Ectodermal cell (in vitro differentiated cells): ENCODE data around the gene EPB42.
"Not testable (repeated sequence)": the region's sequence is repeated elsewhere in the genome, so short reads cannot be mapped to it uniquely, and the experiment has no call there.

Experiments used
- H3K27ac ChIP-seq: 2 replicates; pipeline ENCODE4 v1.7.0; 2013; ENCODE audit warnings: mild to moderate bottlenecking, low read depth, low read length; ENCODE audit not compliant: insufficient read depth, poor library complexity, severe bottlenecking
- H3K27me3 ChIP-seq: 2 replicates; pipeline ENCODE4 v1.7.0; 2013; ENCODE audit warnings: mild to moderate bottlenecking, low read length; ENCODE audit not compliant: insufficient read depth, control insufficient read depth, poor library complexity, severe bottlenecking
- H3K36me3 ChIP-seq: one replicate; pipeline ENCODE4 v1.7.0; 2013; ENCODE audit warnings: low read length; ENCODE audit not compliant: control insufficient read depth, insufficient read depth
- H3K4me1 ChIP-seq: one replicate; pipeline ENCODE4 v1.7.0; 2013; ENCODE audit warnings: low read length; ENCODE audit not compliant: control insufficient read depth, insufficient read depth
- H3K4me3 ChIP-seq: 2 replicates; pipeline ENCODE4 v1.7.0; 2013; ENCODE audit warnings: low read depth, low read length, control low read depth; ENCODE audit not compliant: insufficient read depth
- H3K9me3 ChIP-seq: 2 replicates; pipeline ENCODE4 v1.7.0; 2013; ENCODE audit warnings: mild to moderate bottlenecking, low read length, moderate library complexity; ENCODE audit not compliant: control insufficient read depth
- WGBS, 2 experiments: methylation state at CpG; one replicate each; pipeline ENCODE4 v1.1.7; 2013; ENCODE audit warnings: missing lambda C conversion rate in 2 of 2; 5-methylcytosine and 5-hydroxymethylcytosine counted together

EPB42 gene

DNA sequence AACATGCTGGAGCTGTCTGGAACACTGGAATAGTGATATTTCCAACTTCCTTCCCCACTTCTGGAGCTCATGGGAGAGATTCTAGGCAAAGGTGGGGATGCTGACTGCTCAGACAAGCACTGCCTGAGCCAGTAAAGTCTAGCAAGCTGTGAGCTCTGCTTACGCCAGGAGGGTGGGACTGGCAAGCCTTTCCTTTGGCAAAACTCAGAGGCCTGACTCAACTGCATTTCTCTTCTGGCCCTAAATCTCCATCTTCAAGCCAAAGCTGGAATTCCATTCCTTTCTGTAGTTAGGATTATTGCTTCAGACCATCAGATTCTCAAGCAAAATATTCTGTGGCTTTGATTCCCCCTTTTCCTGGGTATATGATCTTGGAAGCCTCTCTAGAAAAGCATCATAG lies 20.3 kb upstream of the EPB42 start:
- Histone ChIP-seq H3K36me3 (no peaks in the 10 kb centered on the region), H3K27ac (no peak overlapping the region), H3K4me3 (no peak overlapping the region), H3K4me1 (no peaks in the 10 kb centered on the region), H3K27me3 (no peaks in the 10 kb centered on the region), H3K9me3 (no peaks in the 10 kb centered on the region)
- WGBS, 2 experiments: 89 to 94% methylated on average over 1 of the region's 1 CpG

DNA sequence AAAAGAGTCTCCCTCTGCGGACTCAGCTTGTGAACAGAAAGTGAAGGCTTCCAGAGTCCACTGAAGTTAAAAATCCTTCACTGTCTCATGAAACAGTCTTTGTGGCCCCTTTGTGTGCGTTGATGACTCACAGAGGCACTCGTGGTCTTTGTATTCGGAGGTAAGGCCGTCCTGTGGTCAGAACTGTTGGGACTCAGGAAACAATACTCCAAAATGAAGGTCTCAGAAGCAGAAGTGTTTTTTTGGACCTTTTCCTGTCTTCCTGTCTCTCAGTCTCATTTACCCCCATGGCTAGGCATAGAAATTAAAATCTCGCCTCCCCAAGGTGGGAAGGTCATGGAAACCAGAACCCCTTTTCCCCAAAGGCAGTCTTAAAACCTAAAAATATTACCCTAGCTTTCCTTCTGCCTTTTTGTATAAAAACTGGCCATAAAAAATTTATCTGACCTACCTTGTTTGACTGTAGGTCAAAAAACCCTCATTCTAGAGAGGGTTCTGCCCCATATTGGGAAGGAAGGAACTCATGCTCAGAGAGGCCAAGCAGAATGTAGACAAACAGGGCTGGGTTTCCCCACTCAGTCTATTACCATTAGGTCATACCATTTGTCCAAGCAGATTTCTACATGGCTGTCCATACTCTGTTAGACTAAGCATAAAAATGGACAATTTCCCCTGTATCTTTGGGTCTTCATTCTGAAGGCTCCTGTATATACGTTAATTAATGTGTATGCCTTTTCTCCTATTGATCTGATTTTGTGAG lies 19.1 kb upstream of the EPB42 start:
- Histone ChIP-seq H3K4me3 (no peak overlapping the region), H3K9me3 (no peaks in the 10 kb centered on the region), H3K36me3 (no peaks in the 10 kb centered on the region), H3K27me3 (no peaks in the 10 kb centered on the region), H3K27ac (no peak overlapping the region), H3K4me1 (no peaks in the 10 kb centered on the region)
- WGBS, 2 experiments: 92 to 93% methylated on average over 6 to 7 of the region's 7 CpGs

DNA sequence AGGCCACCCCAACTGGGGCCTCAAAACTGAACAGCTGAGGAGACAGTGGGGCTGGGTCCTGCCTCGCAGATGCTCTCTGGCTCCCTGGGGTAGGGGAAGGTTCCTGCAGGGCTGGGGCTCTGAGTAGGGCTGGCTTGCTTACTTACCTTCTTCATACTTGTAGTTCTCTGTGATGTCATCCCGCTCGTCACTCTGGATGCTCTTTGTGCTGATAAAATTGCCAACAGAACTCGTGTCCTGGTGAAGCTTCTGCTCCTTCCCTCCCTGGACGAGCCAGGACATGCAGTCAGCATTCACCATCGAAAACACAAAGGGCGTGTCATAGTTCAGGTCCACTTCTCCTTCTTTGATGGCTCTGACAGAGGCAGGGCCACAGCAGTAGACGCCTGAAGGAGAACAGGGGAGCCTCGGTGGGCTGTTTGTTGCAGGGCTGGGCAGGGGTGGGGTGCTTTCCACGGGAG lies 17.9 kb upstream of the EPB42 start:
- H3K36me3 ChIP-seq: no peaks in the 10 kb centered on the region
- H3K27ac ChIP-seq: no peak overlapping the region
- 90% methylated on average over 10 of the region's 10 CpGs for WGBS, 2 experiments
- H3K4me1 ChIP-seq: no peaks in the 10 kb centered on the region
- H3K4me3 ChIP-seq: no peak overlapping the region
- H3K9me3 ChIP-seq: no peaks in the 10 kb centered on the region
- no peaks in the 10 kb centered on the region for H3K27me3 ChIP-seq

DNA sequence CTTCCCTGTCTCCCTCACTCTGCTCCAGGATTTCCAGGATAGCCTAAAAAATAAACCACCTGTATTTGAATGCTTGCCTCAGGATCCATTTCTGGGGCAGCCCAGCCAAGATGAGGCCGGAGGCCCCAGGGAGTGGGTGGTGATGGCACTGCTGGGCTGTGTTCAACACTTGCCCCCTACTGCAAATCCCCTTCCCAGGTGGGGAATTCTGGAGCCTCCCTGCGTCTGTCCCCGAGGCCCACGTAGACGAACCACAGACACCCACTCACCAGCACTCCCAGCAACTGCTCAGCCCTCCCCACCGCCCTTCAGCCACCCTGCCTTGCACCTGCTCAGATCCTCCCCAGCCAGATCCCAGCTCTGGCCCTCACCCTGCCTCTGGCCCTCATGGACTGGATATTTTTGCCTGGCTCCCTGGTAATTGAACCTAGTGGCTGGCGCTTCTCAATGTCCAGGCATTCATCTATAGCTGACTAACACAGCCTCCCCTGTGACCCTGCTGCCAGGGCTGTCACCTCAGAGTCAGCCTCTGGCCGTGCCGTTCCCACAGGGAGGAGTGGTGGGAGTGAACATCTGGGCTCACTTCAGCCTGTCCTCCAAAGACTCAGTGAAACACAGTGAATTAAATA lies 17.1 kb upstream of the EPB42 start:
- no peaks in the 10 kb centered on the region for H3K27me3 ChIP-seq
- H3K27ac ChIP-seq: no peak overlapping the region
- H3K4me1 ChIP-seq: no peaks in the 10 kb centered on the region
- no peaks in the 10 kb centered on the region for H3K9me3 ChIP-seq
- no peak overlapping the region for H3K4me3 ChIP-seq
- 85 to 93% methylated on average over 9 of the region's 9 CpGs for WGBS, 2 experiments
- H3K36me3 ChIP-seq: no peaks in the 10 kb centered on the region

GRCh38 chr15:43235536-43235935 lies 14.7 kb upstream of the EPB42 start:
- 91 to 92% methylated on average over 6 of the region's 6 CpGs for WGBS, 2 experiments

DNA sequence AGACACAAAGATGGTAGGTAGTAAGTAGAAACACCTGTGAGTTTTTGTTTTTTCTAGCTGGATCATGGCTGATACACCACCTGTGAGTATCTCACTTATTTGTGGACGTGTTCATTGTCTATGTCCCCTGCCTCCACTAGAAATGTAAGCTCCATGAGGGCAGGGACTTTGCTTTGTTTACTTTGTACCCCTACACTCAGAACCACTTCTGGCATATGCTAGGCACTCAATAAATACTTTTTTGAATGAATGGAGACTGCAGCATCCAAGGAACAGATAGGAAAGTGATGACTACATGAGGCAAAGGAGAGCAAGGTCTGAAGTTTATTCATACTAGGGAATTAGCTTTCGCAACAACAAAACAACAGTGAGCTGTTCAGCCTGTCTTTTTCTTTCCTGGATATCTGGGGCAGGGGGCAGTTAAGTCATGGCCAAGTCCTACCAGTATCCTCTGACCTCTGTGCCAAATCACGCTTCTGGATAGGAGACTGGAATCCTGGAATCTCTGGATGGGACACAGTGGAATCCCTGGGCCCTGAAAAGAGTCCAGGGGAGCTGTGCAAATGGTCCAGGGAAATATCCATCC lies 11.6 kb upstream of the EPB42 start:
- Histone ChIP-seq H3K4me3 (no peak overlapping the region), H3K36me3 (no peaks in the 10 kb centered on the region), H3K27ac (no peak overlapping the region), H3K4me1 (no peaks in the 10 kb centered on the region), H3K27me3 (no peaks in the 10 kb centered on the region), H3K9me3 (no peaks in the 10 kb centered on the region)
- WGBS, 2 experiments: 91 to 96% methylated on average over 3 of the region's 3 CpGs

More at GRCh38 chr15:43235536-43235935, 14.7 kb upstream of the EPB42 start:
- H3K9me3 ChIP-seq: no peaks in the 10 kb centered on the region
- H3K27me3 ChIP-seq: no peaks in the 10 kb centered on the region
- H3K36me3 ChIP-seq: no peaks in the 10 kb centered on the region
- H3K4me3 ChIP-seq: no peak overlapping the region
- H3K4me1 ChIP-seq: no peaks in the 10 kb centered on the region
- no peak overlapping the region for H3K27ac ChIP-seq

DNA sequence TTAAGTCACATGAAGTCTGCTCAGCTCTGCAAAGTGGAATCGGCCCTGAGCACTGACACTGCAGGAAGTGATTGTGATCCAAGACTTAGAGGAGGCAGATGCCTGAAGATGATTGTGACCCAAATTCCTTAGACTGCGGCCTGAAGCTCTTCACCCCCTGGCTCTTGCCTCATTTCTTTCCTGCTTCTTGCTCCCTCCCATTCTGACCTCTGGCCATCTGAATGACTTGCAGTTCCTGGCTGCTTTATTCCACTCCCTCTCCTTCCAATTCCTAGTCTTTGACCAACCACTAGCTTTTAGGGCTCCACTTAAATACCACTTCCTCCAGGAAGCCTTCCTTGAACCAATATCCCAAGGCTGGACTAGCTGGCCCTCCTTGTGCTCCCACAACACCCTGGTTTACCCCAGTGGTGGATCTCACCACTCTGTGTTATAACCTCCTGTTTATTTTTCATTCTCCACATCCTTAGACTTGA lies 9.9 kb upstream of the EPB42 start:
- H3K4me3 ChIP-seq: no peak overlapping the region
- no peak overlapping the region for H3K27ac ChIP-seq
- no peaks in the 10 kb centered on the region for H3K4me1 ChIP-seq
- H3K9me3 ChIP-seq: no peaks in the 10 kb centered on the region
- H3K36me3 ChIP-seq: no peaks in the 10 kb centered on the region
- H3K27me3 ChIP-seq: no peaks in the 10 kb centered on the region
- WGBS, 2 experiments: 85 to 87% methylated on average over 2 of the region's 2 CpGs

- Histone ChIP-seq H3K27me3 (no peaks in the 10 kb centered on the region), H3K9me3 (no peaks in the 10 kb centered on the region), H3K36me3 (no peaks in the 10 kb centered on the region), H3K4me1 (no peaks in the 10 kb centered on the region), H3K27ac (no peak overlapping the region), H3K4me3 (no peak overlapping the region)
- 92 to 94% methylated on average over 5 of the region's 5 CpGs for WGBS, 2 experiments
Measured at GRCh38 chr15:43229977-43230376, 9.2 kb upstream of the EPB42 start.

DNA sequence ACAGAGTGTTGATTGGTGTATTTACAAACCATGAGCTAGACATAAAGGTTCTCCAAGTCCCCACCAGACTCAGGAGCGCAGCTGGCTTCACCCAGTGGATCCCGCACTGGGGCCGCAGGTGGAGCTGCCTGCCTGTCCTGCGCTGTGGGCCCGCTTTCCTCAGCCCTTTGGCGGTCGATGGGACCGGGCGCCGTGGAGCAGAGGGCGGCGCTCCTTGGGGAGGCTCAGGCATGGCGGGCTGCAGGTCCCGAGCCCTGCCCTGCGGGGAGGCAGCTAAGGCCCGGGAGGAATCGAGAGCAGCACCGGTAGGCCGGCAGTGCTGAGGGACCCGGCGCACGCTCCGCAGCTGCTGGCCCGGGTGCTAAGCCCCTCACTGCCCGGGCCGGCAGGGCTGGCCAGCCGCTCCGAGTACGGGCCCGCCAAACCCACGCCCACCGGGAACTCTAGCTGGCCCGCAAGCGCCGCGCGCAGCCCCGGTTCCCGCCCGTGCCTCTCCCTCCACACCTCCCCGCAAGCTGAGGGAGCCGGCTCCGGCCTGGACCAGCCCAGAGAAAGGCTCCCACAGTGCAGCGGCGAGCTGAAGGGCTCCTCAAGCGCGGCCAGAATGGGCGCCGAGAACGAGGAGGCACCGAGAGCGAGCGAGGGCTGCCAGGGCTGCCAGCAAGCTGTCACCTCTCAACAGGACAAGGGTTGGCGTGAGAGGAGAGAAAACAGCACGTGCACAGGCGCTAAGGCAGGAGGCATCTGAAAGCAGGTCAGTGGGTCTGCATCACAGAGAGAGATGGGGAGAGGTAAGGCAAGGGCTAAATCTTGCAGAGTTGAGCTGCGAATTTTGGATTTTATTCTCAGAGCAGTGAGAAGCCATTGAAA lies 5.9 kb upstream of the EPB42 start:
- no peaks in the 10 kb centered on the region for H3K27me3 ChIP-seq
- H3K9me3 ChIP-seq: no peaks in the 10 kb centered on the region
- WGBS, 2 experiments: 95 to 96% methylated on average over 57 of the region's 57 CpGs

DNA sequence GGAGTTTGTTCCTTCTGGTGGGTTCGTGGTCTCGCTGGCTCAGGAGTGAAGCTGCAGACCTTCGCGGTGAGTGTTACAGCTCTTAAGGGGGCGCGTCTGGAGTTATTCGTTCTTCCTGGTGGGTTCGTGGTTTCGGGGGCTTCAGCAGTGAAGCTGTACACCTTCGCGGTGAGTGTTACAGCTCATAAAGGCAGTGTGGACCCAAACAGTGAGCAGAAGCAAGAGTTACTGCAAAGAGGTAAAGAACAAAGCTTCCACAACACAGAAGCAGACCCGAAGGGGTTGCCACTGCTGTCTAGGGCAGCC lies 5.1 kb upstream of the EPB42 start:
- not testable (repeated sequence) for H3K9me3 ChIP-seq, H3K36me3 ChIP-seq, H3K27me3 ChIP-seq, H3K4me3 ChIP-seq, H3K27ac ChIP-seq, H3K4me1 ChIP-seq
- WGBS, 2 experiments: 94 to 97% methylated on average over 12 of the region's 12 CpGs

More for the DNA sequence above, 5.9 kb upstream of the EPB42 start:
- no peaks in the 10 kb centered on the region for H3K36me3 ChIP-seq
- H3K4me3 ChIP-seq: no peak overlapping the region
- no peaks in the 10 kb centered on the region for H3K4me1 ChIP-seq
- no peak overlapping the region for H3K27ac ChIP-seq
